BLaER1 (cell line): ENCODE measurements around the gene CHCHD4.

Experiments
- H3K27ac ChIP-seq: shearing (Covaris generic); formaldehyde crosslinking; 2 replicates; pipeline ENCODE4 v1.8.1; 2022
- H3K27me3 ChIP-seq: shearing (Covaris generic); formaldehyde crosslinking; 2 replicates; pipeline ENCODE4 v1.8.1; 2022
- H3K36me3 ChIP-seq: shearing (Covaris generic); formaldehyde crosslinking; 2 replicates; pipeline ENCODE4 v1.8.1; 2022
- H3K4me1 ChIP-seq: shearing (Covaris generic); formaldehyde crosslinking; 2 replicates; pipeline ENCODE4 v1.8.1; 2022
- H3K4me2 ChIP-seq: shearing (Covaris generic); formaldehyde crosslinking; 2 replicates; pipeline ENCODE4 v1.8.1; 2022
- H3K4me3 ChIP-seq: shearing (Covaris generic); formaldehyde crosslinking; 2 replicates; pipeline ENCODE4 v1.8.1; 2022
- H3K9ac ChIP-seq: shearing (Covaris generic); formaldehyde crosslinking; 2 replicates; pipeline ENCODE4 v1.8.1; 2022
- H3K9me3 ChIP-seq: shearing (Covaris generic); formaldehyde crosslinking; 2 replicates; pipeline ENCODE4 v1.8.1; 2022
- H4K20me1 ChIP-seq: shearing (Covaris generic); formaldehyde crosslinking; 2 replicates; pipeline ENCODE4 v1.8.1; 2022
- Cebpa-rat ChIP-seq: shearing (Covaris generic); IDR thresholded peaks from 2 replicates; pipeline ENCODE4 v1.8.1; 2022

Gene CHCHD4

DNA sequence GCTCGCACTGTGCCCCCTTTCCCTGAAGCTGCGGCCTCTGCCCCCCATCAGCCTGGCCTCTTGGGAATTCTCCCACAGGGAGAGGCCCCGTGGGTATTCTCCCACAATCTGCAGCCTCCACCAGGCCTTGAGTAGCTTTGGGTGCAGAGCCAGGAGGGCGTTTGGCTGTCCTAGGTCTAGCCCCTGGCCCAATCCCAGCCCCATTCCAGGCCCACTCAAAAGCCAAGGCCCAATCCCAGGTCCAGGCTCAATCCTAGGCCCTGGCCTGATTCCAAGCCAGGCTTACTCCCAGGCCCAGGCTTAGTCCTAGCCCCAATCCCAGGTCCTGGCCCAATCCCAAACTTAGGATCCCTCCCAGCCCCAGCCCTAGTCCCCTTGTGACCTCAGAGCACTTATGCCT, 59.8 kb downstream of the CHCHD4 start:
- no peak for TF ChIP-seq Cebpa-rat
- Histone ChIP-seq H3K27me3 (no peaks in the 10 kb centered on the region), H3K4me2 (no peak overlapping the region), H4K20me1 (no peaks in the 10 kb centered on the region), H3K27ac (no peak overlapping the region), H3K4me3 (no peak overlapping the region), H3K9me3 (no peaks in the 10 kb centered on the region), H3K9ac (no peak overlapping the region), H3K36me3 (no peaks in the 10 kb centered on the region), H3K4me1 (no peaks in the 10 kb centered on the region)

DNA sequence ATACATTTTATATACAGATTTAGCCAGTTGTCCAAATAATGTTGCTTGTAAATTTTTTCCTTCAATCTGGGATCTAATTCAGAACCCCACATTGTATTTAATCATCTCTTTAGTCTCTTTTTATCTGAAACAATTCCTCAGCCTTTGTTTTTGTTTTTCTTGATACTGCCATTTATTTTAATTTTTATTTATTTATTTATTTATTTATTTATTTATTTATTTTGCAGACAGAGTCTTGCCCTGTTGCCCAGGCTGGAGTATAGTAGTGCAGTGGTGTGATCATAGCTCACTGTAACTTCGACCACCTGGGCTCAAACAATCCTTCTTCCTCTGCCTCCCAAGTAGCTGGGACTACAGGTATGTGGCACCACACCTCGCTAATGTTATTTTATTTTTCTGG, 61.5 kb downstream of the CHCHD4 start:
- H4K20me1 ChIP-seq = no peaks in the 10 kb centered on the region
- H3K4me1 ChIP-seq = no peaks in the 10 kb centered on the region
- no peak for TF ChIP-seq Cebpa-rat
- no peaks in the 10 kb centered on the region for H3K27me3 ChIP-seq
- no peaks in the 10 kb centered on the region for H3K9me3 ChIP-seq
- H3K4me3 ChIP-seq = no peak overlapping the region
- no peak overlapping the region for H3K9ac ChIP-seq
- H3K4me2 ChIP-seq = no peak overlapping the region
- no peak overlapping the region for H3K27ac ChIP-seq
- H3K36me3 ChIP-seq = no peaks in the 10 kb centered on the region
